DOHH2 (cell line): ENCODE results near the gene IPO5.

Source experiments
- CTCF ChIP-seq: fragments of 200-600 bp; sonication (generic); IDR thresholded peaks from one replicate; pipeline ENCODE4 v1.5.1; 2014; ENCODE audit warnings: antibody characterized with exemption, mild to moderate bottlenecking, low read depth, low read length; ENCODE audit not compliant: poor library complexity, severe bottlenecking
- EZH2phosphoT487 ChIP-seq: fragments of 200-600 bp; sonication (generic); IDR thresholded peaks from 2 replicates; pipeline ENCODE4 v1.6.1; 2017; ENCODE audit warnings: borderline replicate concordance, mild to moderate bottlenecking, antibody characterized with exemption, low read length, moderate library complexity, mixed read lengths

DNA sequence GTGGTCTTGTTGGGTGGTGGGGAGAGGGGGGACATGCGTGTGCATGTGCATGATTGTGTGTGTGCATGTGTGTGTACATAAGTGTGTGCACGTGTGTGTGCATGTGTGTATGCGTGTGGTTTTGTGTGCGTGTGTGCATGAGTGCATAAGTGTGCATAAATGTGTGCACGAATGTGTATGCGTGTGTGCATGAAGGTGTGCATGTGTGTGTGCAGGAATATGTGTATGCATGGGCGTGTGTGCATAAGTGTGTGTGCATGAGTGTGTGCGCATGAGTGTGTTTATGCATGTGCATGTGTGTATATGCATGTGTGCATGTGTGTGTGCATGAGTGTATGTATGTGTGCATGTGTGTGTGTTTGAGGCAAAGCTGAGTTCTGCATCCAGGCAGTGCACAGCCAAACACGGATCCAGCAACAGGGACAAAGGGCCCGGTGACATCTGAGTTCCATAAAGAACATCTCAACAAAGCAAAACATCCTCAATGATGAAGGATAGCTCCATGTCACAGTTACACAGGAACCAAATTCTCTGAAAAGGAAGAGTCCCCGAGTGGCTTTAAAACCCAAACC, 103.5 kb downstream of the IPO5 start:
- no peak for TF ChIP-seq CTCF
- no peak for TF ChIP-seq EZH2phosphoT487
